ENCODE results near the gene ARPC1B.

ARPC1B gene

DNA sequence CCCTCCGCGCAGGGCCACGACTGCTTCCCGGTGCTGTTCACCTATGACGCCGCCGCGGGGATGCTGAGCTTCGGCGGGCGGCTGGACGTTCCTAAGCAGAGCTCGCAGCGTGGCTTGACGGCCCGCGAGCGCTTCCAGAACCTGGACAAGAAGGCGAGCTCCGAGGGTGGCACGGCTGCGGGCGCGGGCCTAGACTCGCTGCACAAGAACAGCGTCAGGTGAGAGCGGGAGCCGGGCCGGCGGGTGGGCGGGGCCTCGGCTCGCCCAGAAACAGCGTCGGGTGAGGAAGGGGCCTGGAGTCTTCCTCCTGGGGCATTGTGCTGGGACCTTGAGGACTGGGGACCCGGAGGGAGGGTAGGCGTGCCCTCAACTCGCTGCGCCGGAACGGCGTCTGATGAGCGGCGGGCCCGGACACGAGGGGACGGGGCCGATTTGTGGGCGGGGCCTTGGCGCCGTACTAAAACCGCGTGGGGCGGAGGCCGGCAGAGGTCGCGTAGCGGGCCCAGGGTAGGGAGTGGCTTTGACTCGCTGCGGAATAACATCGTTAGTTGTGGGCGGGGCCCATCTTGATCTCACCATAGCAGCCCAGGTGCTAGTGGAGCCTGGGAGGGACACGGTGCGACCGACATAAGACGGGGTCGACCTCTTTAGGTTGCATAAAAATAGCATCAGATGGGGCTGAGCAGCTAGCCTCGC is 18.3 kb downstream of the ARPC1B start:
- Histone ChIP-seq H4K20me1 (ENCODE audit: insufficient read depth, low read length) (no peaks in the 10 kb centered on the region), H3K36me3 (ENCODE audit: insufficient read depth, low read length) (peaks cover 89% of the 10 kb centered on the region), H3K9me3 (ENCODE audit: low read length) (no peaks in the 10 kb centered on the region), H3K4me3 (ENCODE audit: low read depth, low read length, poor library complexity, severe bottlenecking) (peak overlapping the region; percentile 54), H3K27ac (ENCODE audit: low read depth, low read length, poor library complexity, severe bottlenecking) (peak overlapping the region; percentile 60), H3K9me2 (ENCODE audit: low read depth, low read length) (no peaks in the 10 kb centered on the region), H3K4me1 (ENCODE audit: insufficient read depth, low read length, severe bottlenecking) (peaks cover 18% of the 10 kb centered on the region), H3K9ac (ENCODE audit: low read length) (peak overlapping the region; percentile 53), H2AFZ (ENCODE audit: low read length) (no peak overlapping the region), H3K27me3 (ENCODE audit: insufficient read depth, low read length) (no peaks in the 10 kb centered on the region), H3F3A (ENCODE audit: insufficient read depth, low read length) (no peaks in the 10 kb centered on the region), H3K4me2 (ENCODE audit: low read length) (peak overlapping the region; percentile 65), H3K79me2 (ENCODE audit: insufficient read depth, low read length) (no peaks in the 10 kb centered on the region)
- TF ChIP-seq CTCF (IDR thresholded peaks at IDR 0.05; ENCODE audit: low read length): no peak
- no peak for TF ChIP-seq EZH2 (IDR thresholded peaks at IDR 0.05; ENCODE audit: borderline replicate concordance, low read length)

DNA sequence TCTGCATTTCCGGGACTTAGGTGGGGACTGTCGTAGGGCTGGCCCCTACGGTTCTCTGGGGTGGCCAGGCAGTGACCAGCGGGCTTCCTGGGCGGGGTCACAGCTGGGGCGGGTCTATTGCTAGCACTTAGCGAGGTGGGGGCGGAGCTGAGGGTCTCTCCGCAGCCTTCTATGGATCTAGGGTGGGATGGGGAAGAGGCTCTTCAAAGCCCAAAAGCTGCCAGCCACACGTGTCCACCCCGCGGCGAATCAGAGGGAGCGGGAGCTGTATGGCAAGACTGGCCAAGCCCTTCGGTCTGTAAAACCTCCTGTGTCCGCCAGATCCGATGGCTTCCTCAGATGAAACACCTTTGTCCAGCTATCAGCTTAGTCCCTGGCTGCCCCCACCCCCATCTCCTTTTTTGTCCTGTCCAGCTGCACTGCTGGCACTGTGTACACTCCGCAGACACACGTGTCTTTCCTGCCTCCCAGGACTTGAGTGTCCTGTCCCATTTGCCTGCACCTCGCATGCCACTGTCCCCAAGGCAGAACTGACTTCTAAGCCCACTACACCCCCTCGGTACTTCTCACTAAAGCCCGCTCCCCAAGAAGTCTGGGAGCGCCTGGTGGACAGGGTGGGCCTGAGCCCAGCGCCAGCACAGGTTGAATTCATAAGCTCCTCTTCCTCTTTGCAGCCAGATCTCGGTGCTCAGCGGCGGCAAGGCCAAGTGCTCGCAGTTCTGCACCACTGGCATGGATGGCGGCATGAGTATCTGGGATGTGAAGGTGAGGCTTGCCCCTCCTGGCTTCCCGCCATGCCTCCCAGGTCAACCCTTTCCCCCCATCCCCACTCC is 19.0 kb downstream of the ARPC1B start:
- Histone ChIP-seq H3K27ac (ENCODE audit: low read depth, low read length, poor library complexity, severe bottlenecking) (peak overlapping the region; percentile 60), H3K9me2 (ENCODE audit: low read depth, low read length) (no peaks in the 10 kb centered on the region), H3F3A (ENCODE audit: insufficient read depth, low read length) (no peaks in the 10 kb centered on the region), H3K4me1 (ENCODE audit: insufficient read depth, low read length, severe bottlenecking) (peaks cover 18% of the 10 kb centered on the region), H3K9me3 (ENCODE audit: low read length) (no peaks in the 10 kb centered on the region), H3K9ac (ENCODE audit: low read length) (peak overlapping the region; percentile 53; the same call in 1 of the 2 replicates), H3K4me3 (ENCODE audit: low read depth, low read length, poor library complexity, severe bottlenecking) (peak overlapping the region; percentile 54), H3K36me3 (ENCODE audit: insufficient read depth, low read length) (peaks cover 89% of the 10 kb centered on the region), H3K27me3 (ENCODE audit: insufficient read depth, low read length) (no peaks in the 10 kb centered on the region), H2AFZ (ENCODE audit: low read length) (no peak overlapping the region), H4K20me1 (ENCODE audit: insufficient read depth, low read length) (no peaks in the 10 kb centered on the region), H3K79me2 (ENCODE audit: insufficient read depth, low read length) (no peaks in the 10 kb centered on the region), H3K4me2 (ENCODE audit: low read length) (peak overlapping the region; percentile 65)
- TF ChIP-seq EZH2 (IDR thresholded peaks at IDR 0.05; ENCODE audit: borderline replicate concordance, low read length): no peak
- no peak for TF ChIP-seq CTCF (IDR thresholded peaks at IDR 0.05; ENCODE audit: low read length)

DNA sequence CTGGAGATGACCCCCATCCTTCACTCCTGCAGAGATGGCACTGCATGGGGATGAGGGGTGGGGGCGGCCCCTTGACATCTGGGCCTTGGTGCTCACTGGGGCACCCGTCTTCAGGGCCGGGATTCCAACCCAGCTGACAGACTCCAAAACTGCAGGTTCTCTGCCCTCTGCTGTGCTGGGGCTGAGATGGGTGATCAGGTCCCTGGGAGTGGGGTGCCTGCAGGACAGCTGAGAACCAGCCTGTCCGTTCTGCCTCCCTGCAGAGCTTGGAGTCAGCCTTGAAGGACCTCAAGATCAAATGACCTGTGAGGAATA is 19.6 kb downstream of the ARPC1B start:
- Histone ChIP-seq H4K20me1 (ENCODE audit: insufficient read depth, low read length) (no peaks in the 10 kb centered on the region), H3K9ac (ENCODE audit: low read length) (no peak overlapping the region), H3K79me2 (ENCODE audit: insufficient read depth, low read length) (no peaks in the 10 kb centered on the region), H3K27ac (ENCODE audit: low read depth, low read length, poor library complexity, severe bottlenecking) (no peak overlapping the region), H3F3A (ENCODE audit: insufficient read depth, low read length) (no peaks in the 10 kb centered on the region), H3K4me1 (ENCODE audit: insufficient read depth, low read length, severe bottlenecking) (peaks cover 18% of the 10 kb centered on the region), H3K36me3 (ENCODE audit: insufficient read depth, low read length) (peaks cover 93% of the 10 kb centered on the region), H2AFZ (ENCODE audit: low read length) (no peak overlapping the region), H3K9me3 (ENCODE audit: low read length) (no peaks in the 10 kb centered on the region), H3K4me3 (ENCODE audit: low read depth, low read length, poor library complexity, severe bottlenecking) (no peak overlapping the region), H3K9me2 (ENCODE audit: low read depth, low read length) (no peaks in the 10 kb centered on the region), H3K4me2 (ENCODE audit: low read length) (no peak overlapping the region), H3K27me3 (ENCODE audit: insufficient read depth, low read length) (no peaks in the 10 kb centered on the region)
- TF ChIP-seq CTCF (IDR thresholded peaks at IDR 0.05; ENCODE audit: low read length) (no peak), EZH2 (IDR thresholded peaks at IDR 0.05; ENCODE audit: borderline replicate concordance, low read length) (no peak)

All from OCI-LY1 (cell line).